Smooth muscle cell (in vitro differentiated cells): Measurements from ENCODE around the gene IP6K3. TPM values are rescaled to one million over a fixed set of nuclear protein-coding genes. Genes with fewer than 3 reads are reported as not detected.

Experiments used
- DNase-seq: peaks from one replicate; lab custom pipeline; 2025; ENCODE audit not compliant: unreplicated experiment; lab: John Stamatoyannopoulos, UW
- H2AFZ ChIP-seq: fragments of 200-600 bp; sonication (generic); 2 replicates; pipeline ENCODE4 v1.6.0; 2016; ENCODE audit warnings: antibody characterized with exemption, low read depth, mild to moderate bottlenecking
- H3F3A ChIP-seq: fragments of 200-600 bp; sonication (generic); 2 replicates; pipeline ENCODE4 v1.6.0; 2017; ENCODE audit warnings: antibody characterized with exemption, low read depth
- H3K27ac ChIP-seq: fragments of 200-600 bp; sonication (generic); 2 replicates; pipeline ENCODE4 v1.5.1; 2016; ENCODE audit warnings: low read depth, mild to moderate bottlenecking
- H3K27me3 ChIP-seq: fragments of 200-600 bp; sonication (generic); 2 replicates; pipeline ENCODE4 v1.6.1; 2016; ENCODE audit warnings: low read depth, mild to moderate bottlenecking
- H3K36me3 ChIP-seq: fragments of 200-600 bp; sonication (generic); 2 replicates; pipeline ENCODE4 v1.5.1; 2016; ENCODE audit warnings: low read depth
- H3K4me1 ChIP-seq: fragments of 200-600 bp; sonication (generic); 2 replicates; pipeline ENCODE4 v1.5.1; 2016; ENCODE audit warnings: low read depth
- H3K4me2 ChIP-seq: fragments of 200-600 bp; sonication (generic); 2 replicates; pipeline ENCODE4 v1.6.0; 2016; ENCODE audit warnings: mild to moderate bottlenecking
- H3K4me3 ChIP-seq: fragments of 200-600 bp; sonication (generic); 2 replicates; pipeline ENCODE4 v1.5.1; 2016; ENCODE audit warnings: mild to moderate bottlenecking
- H3K79me2 ChIP-seq: fragments of 200-600 bp; sonication (generic); 2 replicates; pipeline ENCODE4 v1.6.0; 2016; ENCODE audit warnings: low read depth, mild to moderate bottlenecking
- H3K9ac ChIP-seq: fragments of 200-600 bp; sonication (generic); 2 replicates; pipeline ENCODE4 v1.6.0; 2016; ENCODE audit warnings: low read depth
- H3K9me3 ChIP-seq: fragments of 200-600 bp; sonication (generic); replicated peaks from 2 replicates; pipeline ENCODE4 v1.5.1; 2016; ENCODE audit warnings: low read depth
- H4K20me1 ChIP-seq: fragments of 200-600 bp; sonication (generic); 2 replicates; pipeline ENCODE4 v1.6.0; 2016; ENCODE audit warnings: low read depth
- CTCF ChIP-seq: fragments of 200-600 bp; sonication (generic); IDR thresholded peaks from 2 replicates; pipeline ENCODE4 v1.5.1; 2017; ENCODE audit warnings: borderline replicate concordance, mild to moderate bottlenecking, antibody characterized with exemption; ENCODE audit not compliant: insufficient read depth, poor library complexity, severe bottlenecking
- WGBS: methylation state at CpG from one replicate; pipeline ENCODE4 v1.1.7; 2016; ENCODE audit warnings: low lambda C conversion rate; 5-methylcytosine and 5-hydroxymethylcytosine counted together
- polyA plus RNA-seq: library from polyadenylated mRNA; unstranded; fragments of >200 nt; fragmentation: Nextera tagmentation; extraction: Ambion mirVana; gene quantifications from 2 replicates; pipeline ENCODE4 v1.2.1, GENCODE V29; 2016
- total RNA-seq: library from RNA; depleted of rRNA; stranded (reverse); fragments of >200 nt; gene quantifications from 2 replicates; pipeline ENCODE4 v1.2.3, GENCODE V29; 2014

Gene IP6K3
- 2.2 and 2.6 TPM in 2 replicates for total RNA-seq
- polyA plus RNA-seq, result 3.7 and 5.6 TPM in 2 replicates

GRCh38 chr6:33746651-33747100 lies at the start of gene IP6K3:
IP6K3 (minus strand) TSS chr6:33746905; CDS start chr6:33735476, 11,429 bp downstream.
- H4K20me1 ChIP-seq, result peaks cover 3% of the 10 kb centered on the region
- no peaks in the 10 kb centered on the region for H3K27me3 ChIP-seq
- TF ChIP-seq CTCF, result no peak
- H3K36me3 ChIP-seq, result no peaks in the 10 kb centered on the region
- H3K9me3 ChIP-seq, result no peaks in the 10 kb centered on the region
- H3K27ac ChIP-seq, result peak within 1 kb of the TSS; percentile 76
- H3K4me1 ChIP-seq, result peaks cover 44% of the 10 kb centered on the region
- 35% methylated on average over 10 of the region's 10 CpGs for WGBS
- peak within 1 kb of the TSS; percentile 59 for H3K9ac ChIP-seq
- peaks cover 3% of the 10 kb centered on the region for H3F3A ChIP-seq
- peak within 1 kb of the TSS; percentile 78 for H2AFZ ChIP-seq
- peak within 1 kb of the TSS; percentile 19 for H3K4me3 ChIP-seq
- H3K4me2 ChIP-seq, result peak within 1 kb of the TSS; percentile 77
- no peak for DNase-seq
- no peaks in the 10 kb centered on the region for H3K79me2 ChIP-seq

GRCh38 chr6:33794910-33795623 lies 48.4 kb upstream of the IP6K3 start:
- Histone ChIP-seq H3F3A (no peaks in the 10 kb centered on the region), H3K27me3 (no peaks in the 10 kb centered on the region), H3K4me1 (peaks cover 5% of the 10 kb centered on the region), H3K36me3 (no peaks in the 10 kb centered on the region), H2AFZ (no peak overlapping the region), H3K4me3 (no peak overlapping the region), H3K79me2 (no peaks in the 10 kb centered on the region), H3K9me3 (no peaks in the 10 kb centered on the region), H3K4me2 (no peak overlapping the region), H4K20me1 (no peaks in the 10 kb centered on the region), H3K9ac (no peak overlapping the region), H3K27ac (no peak overlapping the region)
- no peak for TF ChIP-seq CTCF
- WGBS, result 55% methylated on average over 14 of the region's 14 CpGs
- no peak for DNase-seq

- Histone ChIP-seq H3K9me3 (no peaks in the 10 kb centered on the region), H3K9ac (no peak overlapping the region), H3K4me2 (no peak overlapping the region), H3F3A (no peaks in the 10 kb centered on the region), H3K36me3 (no peaks in the 10 kb centered on the region), H2AFZ (no peak overlapping the region), H3K79me2 (no peaks in the 10 kb centered on the region), H4K20me1 (no peaks in the 10 kb centered on the region), H3K4me1 (peaks cover 8% of the 10 kb centered on the region), H3K27me3 (no peaks in the 10 kb centered on the region), H3K4me3 (no peak overlapping the region), H3K27ac (no peak overlapping the region)
- no peak for TF ChIP-seq CTCF
- 82% methylated on average over 10 of the region's 10 CpGs for WGBS
- DNase-seq, result no peak
Measured at GRCh38 chr6:33792981-33793380, 46.3 kb upstream of the IP6K3 start.

GRCh38 chr6:33791620-33792019 lies 44.9 kb upstream of the IP6K3 start:
- no peak overlapping the region for H3K9ac ChIP-seq
- no peak for TF ChIP-seq CTCF
- WGBS, result 90% methylated on average over 7 of the region's 7 CpGs
- H4K20me1 ChIP-seq, result peaks cover 13% of the 10 kb centered on the region
- no peak overlapping the region for H3K27ac ChIP-seq
- peaks cover 11% of the 10 kb centered on the region for H3K79me2 ChIP-seq
- peaks cover 19% of the 10 kb centered on the region for H3K4me1 ChIP-seq
- H3K36me3 ChIP-seq, result no peaks in the 10 kb centered on the region
- H3K4me3 ChIP-seq, result no peak overlapping the region
- no peaks in the 10 kb centered on the region for H3K27me3 ChIP-seq
- no peak overlapping the region for H3K4me2 ChIP-seq
- DNase-seq, result no peak
- peaks cover 4% of the 10 kb centered on the region for H3F3A ChIP-seq
- H3K9me3 ChIP-seq, result no peaks in the 10 kb centered on the region
- H2AFZ ChIP-seq, result no peak overlapping the region
